OCI-M1 (cell line): ENCODE results near the gene NAA25.
A peak's percentile ranks its signal among the peaks of the same experiment; 100 is the strongest.

Experiments
- DNase-seq: peaks from one replicate; lab custom pipeline; 2025; lab: John Stamatoyannopoulos, UW

The NAA25 gene

GRCh38 chr12:112108202-112109079, at the start of gene NAA25:
Gene NAA25 (minus strand): TSS chr12:112108783. CDS start chr12:112108773, 10 bp downstream.
- DNase-seq: peak; percentile 94

GRCh38 chr12:112153893-112154219, 45.3 kb upstream of the NAA25 start:
- DNase-seq: no peak

GRCh38 chr12:112153181-112153892, 44.8 kb upstream of the NAA25 start:
- DNase-seq: no peak

GRCh38 chr12:112151766-112152541, 43.4 kb upstream of the NAA25 start:
- DNase-seq: no peak

- DNase-seq: no peak
Observed at GRCh38 chr12:112149596-112149995, 41.0 kb upstream of the NAA25 start.

GRCh38 chr12:112148031-112148513, 39.5 kb upstream of the NAA25 start:
- DNase-seq: no peak

- no peak for DNase-seq
Observed at GRCh38 chr12:112146123-112146522, 37.5 kb upstream of the NAA25 start.

- DNase-seq: no peak
Observed at GRCh38 chr12:112140728-112141127, 32.1 kb upstream of the NAA25 start.

GRCh38 chr12:112134731-112135130, 26.1 kb upstream of the NAA25 start:
- no peak for DNase-seq

- DNase-seq: no peak
Observed at GRCh38 chr12:112133418-112133817, 24.8 kb upstream of the NAA25 start.

GRCh38 chr12:112131686-112132085, 23.1 kb upstream of the NAA25 start:
- DNase-seq: no peak

- DNase-seq: peak; percentile 89
Observed at GRCh38 chr12:112130441-112130998, 21.9 kb upstream of the NAA25 start.

GRCh38 chr12:112126911-112127310, 18.3 kb upstream of the NAA25 start:
- DNase-seq: peak; percentile 19

GRCh38 chr12:112126000-112126438, 17.4 kb upstream of the NAA25 start:
- peak; percentile 37 for DNase-seq

- DNase-seq: peak; percentile 99
Observed at GRCh38 chr12:112125250-112125999, 16.8 kb upstream of the NAA25 start, which contains the start of gene TRAFD1. Gene TRAFD1 (plus strand): TSS chr12:112125560. CDS start chr12:112130523, 4,963 bp downstream.

- no peak for DNase-seq
Observed at GRCh38 chr12:112124918-112125249, 16.3 kb upstream of the NAA25 start.

GRCh38 chr12:112122823-112123690, 14.5 kb upstream of the NAA25 start:
- DNase-seq: peak; percentile 71

GRCh38 chr12:112121780-112122565, 13.4 kb upstream of the NAA25 start:
- DNase-seq: no peak

- DNase-seq: no peak
Observed at GRCh38 chr12:112117685-112118084, 9.1 kb upstream of the NAA25 start.
